A673 (cell line): Measurements from ENCODE around the gene SLC26A2. TPM values are rescaled to one million over a fixed set of nuclear protein-coding genes. Genes with fewer than 3 reads are reported as not detected.

ENCODE experiments used
- BruUV-seq: library from RNA; stranded (reverse); fragments of 400-500 nt; replicated peaks from 2 replicates; lab custom pipeline; 2021; lab: Mats Ljungman, UMichigan
- CTCF ChIA-PET: fragments of 300-600 bp; sonication (Branson Sonifier 250); formaldehyde crosslinking; loops from one replicate; lab custom pipeline; 2022; ENCODE audit warnings: antibody characterized with exemption; lab: Charles Lee
- POLR2A ChIA-PET: fragments of 300-600 bp; sonication (Branson Sonifier 250); formaldehyde crosslinking; loops from one replicate; lab custom pipeline; 2022; ENCODE audit warnings: antibody characterized with exemption; ENCODE audit not compliant: low non-redundant PET; lab: Charles Lee
- DNase-seq: peaks from one replicate; pipeline ENCODE4 v3.0.0-alpha.2; 2015; ENCODE audit warnings: low spot score
- H3K27ac ChIP-seq: fragments of 200-600 bp; sonication (generic); 2 replicates; pipeline ENCODE4 v1.5.1; 2016; ENCODE audit warnings: mixed run types, low read depth, mild to moderate bottlenecking, mixed read lengths, antibody characterized with exemption, low read length; ENCODE audit not compliant: poor library complexity, severe bottlenecking
- H3K27me3 ChIP-seq: fragments of 200-600 bp; sonication (generic); replicated peaks from 2 replicates; pipeline ENCODE4 v1.6.1; 2017; ENCODE audit warnings: mixed run types, low read depth, mild to moderate bottlenecking, mixed read lengths, antibody characterized with exemption, low read length; ENCODE audit not compliant: insufficient read depth, poor library complexity
- H3K36me3 ChIP-seq: fragments of 200-600 bp; sonication (generic); 2 replicates; pipeline ENCODE4 v1.6.1; 2016; ENCODE audit warnings: mixed run types, mild to moderate bottlenecking, mixed read lengths, antibody characterized with exemption, low read length; ENCODE audit not compliant: insufficient read depth, poor library complexity, severe bottlenecking
- H3K4me1 ChIP-seq: fragments of 200-600 bp; sonication (generic); 2 replicates; pipeline ENCODE4 v1.6.1; 2017; ENCODE audit warnings: mixed run types, mild to moderate bottlenecking, mixed read lengths, antibody characterized with exemption, low read length; ENCODE audit not compliant: insufficient read depth, poor library complexity, severe bottlenecking
- H3K4me3 ChIP-seq: fragments of 200-600 bp; sonication (generic); 2 replicates; pipeline ENCODE4 v1.5.1; 2016; ENCODE audit warnings: low read depth, mixed run types, mild to moderate bottlenecking, mixed read lengths, low read length; ENCODE audit not compliant: poor library complexity, severe bottlenecking
- H3K9me3 ChIP-seq: fragments of 200-600 bp; sonication (generic); 2 replicates; pipeline ENCODE4 v1.6.1; 2016; ENCODE audit warnings: mixed run types, low read depth, mild to moderate bottlenecking, mixed read lengths, antibody characterized with exemption, low read length; ENCODE audit not compliant: poor library complexity, severe bottlenecking
- EZH2 ChIP-seq: fragments of 200-600 bp; sonication (generic); IDR thresholded peaks from 2 replicates; pipeline ENCODE4 v1.6.1; 2017; ENCODE audit warnings: borderline replicate concordance, low read depth, mild to moderate bottlenecking, mixed read lengths, antibody characterized with exemption, low read length; ENCODE audit not compliant: poor library complexity, severe bottlenecking
- intact Hi-C: fragments of 100-400 bp; cut with micrococcal nuclease; formaldehyde crosslinking; loops from one replicate; pipeline ENCODE4 v1.10.0; 2022; ENCODE audit not compliant: unreplicated experiment
- total RNA-seq: library from RNA; stranded (reverse); gene quantifications from 2 replicates; pipeline ENCODE4 v1.2.3, GENCODE V29; 2021
- TF ChIP-seq, protein P1 (sequence below): fragments of 300-800, 200-600 bp; sonication (generic); conservative IDR thresholded peaks from 2 replicates; pipeline ENCODE4 v1.5.1; 2017; ENCODE audit warnings: low read depth, mild to moderate bottlenecking, antibody characterized with exemption, low read length, moderate library complexity, mixed read lengths

SLC26A2 gene
- total RNA-seq, 1 experiment from 2014 or later = 83.0 TPM

DNA sequence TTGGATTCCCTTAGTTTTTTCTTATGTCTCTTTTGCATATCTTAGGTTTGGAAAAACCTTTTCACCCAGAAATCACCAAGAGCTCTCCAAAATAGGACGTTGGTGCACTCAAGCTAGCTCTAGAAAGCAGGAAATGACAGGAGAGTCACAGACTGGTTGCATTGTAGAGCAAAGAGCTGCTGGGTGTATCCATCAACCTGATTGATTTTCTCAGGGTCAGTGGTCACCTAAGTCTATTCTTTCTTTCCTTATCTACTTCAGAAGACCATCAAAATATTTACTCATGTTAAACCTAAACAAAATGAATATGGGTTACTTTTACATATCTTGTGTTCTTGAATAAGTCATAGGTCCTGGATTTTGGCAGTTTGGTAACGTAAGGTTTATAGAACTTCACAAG, 14.9 kb downstream of the SLC26A2 start:
- BruUV-seq = no TSS peak
- TF ChIP-seq, protein P1, sequence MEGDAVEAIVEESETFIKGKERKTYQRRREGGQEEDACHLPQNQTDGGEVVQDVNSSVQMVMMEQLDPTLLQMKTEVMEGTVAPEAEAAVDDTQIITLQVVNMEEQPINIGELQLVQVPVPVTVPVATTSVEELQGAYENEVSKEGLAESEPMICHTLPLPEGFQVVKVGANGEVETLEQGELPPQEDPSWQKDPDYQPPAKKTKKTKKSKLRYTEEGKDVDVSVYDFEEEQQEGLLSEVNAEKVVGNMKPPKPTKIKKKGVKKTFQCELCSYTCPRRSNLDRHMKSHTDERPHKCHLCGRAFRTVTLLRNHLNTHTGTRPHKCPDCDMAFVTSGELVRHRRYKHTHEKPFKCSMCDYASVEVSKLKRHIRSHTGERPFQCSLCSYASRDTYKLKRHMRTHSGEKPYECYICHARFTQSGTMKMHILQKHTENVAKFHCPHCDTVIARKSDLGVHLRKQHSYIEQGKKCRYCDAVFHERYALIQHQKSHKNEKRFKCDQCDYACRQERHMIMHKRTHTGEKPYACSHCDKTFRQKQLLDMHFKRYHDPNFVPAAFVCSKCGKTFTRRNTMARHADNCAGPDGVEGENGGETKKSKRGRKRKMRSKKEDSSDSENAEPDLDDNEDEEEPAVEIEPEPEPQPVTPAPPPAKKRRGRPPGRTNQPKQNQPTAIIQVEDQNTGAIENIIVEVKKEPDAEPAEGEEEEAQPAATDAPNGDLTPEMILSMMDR = no peak
- DNase-seq = no peak
- Histone ChIP-seq H3K27ac (no peak overlapping the region), H3K9me3 (no peaks in the 10 kb centered on the region), H3K36me3 (peaks cover 80% of the 10 kb centered on the region), H3K27me3 (no peaks in the 10 kb centered on the region), H3K4me3 (no peak overlapping the region), H3K4me1 (peaks cover 5% of the 10 kb centered on the region)
- intact Hi-C loops = no loop called here
- POLR2A ChIA-PET = no interaction called here
- CTCF ChIA-PET = no interaction called here

DNA sequence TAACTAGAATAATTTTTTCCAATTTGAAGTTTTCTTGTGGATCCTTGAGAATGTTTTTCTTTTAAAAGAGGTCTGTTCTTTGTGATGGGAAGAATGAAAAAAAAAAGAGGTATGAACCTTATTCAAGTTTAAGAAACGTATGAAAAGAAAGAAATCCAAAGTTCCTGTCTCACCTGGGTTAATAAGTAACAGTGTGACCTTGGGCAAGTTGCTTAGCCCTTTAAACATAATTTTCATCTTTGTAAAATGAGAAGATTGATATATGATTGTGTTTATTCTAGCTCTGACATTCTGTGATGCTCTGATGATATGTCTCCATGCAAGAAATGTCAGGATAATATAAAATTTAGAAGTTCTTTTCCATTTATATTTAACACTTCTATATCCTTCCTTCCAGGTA, 19.3 kb downstream of the SLC26A2 start:
- Histone ChIP-seq H3K27ac (no peak overlapping the region), H3K36me3 (peaks cover 95% of the 10 kb centered on the region), H3K4me3 (no peak overlapping the region), H3K4me1 (peaks cover 5% of the 10 kb centered on the region), H3K27me3 (no peaks in the 10 kb centered on the region), H3K9me3 (no peaks in the 10 kb centered on the region)
- BruUV-seq = no TSS peak
- POLR2A ChIA-PET = no interaction called here
- CTCF ChIA-PET = interaction anchor here (1.3 kb wide), 1 partner anchor 11 kb away, joined by 5 read pairs; no protein-coding TSS in a partner anchor
- intact Hi-C loops = no loop called here
- TF ChIP-seq EZH2 = no peak
- no peak for DNase-seq

DNA sequence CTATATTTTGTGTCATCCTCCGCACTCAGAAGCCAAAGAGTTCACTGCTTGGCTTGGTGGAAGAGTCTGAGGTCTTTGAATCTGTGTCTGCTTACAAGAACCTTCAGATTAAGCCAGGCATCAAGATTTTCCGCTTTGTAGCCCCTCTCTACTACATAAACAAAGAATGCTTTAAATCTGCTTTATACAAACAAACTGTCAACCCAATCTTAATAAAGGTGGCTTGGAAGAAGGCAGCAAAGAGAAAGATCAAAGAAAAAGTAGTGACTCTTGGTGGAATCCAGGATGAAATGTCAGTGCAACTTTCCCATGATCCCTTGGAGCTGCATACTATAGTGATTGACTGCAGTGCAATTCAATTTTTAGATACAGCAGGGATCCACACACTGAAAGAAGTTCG, 20.6 kb downstream of the SLC26A2 start:
- Histone ChIP-seq H3K4me1 (no peaks in the 10 kb centered on the region), H3K27me3 (no peaks in the 10 kb centered on the region), H3K27ac (peak overlapping the region; percentile 17), H3K9me3 (no peaks in the 10 kb centered on the region), H3K4me3 (no peak overlapping the region), H3K36me3 (peaks cover 96% of the 10 kb centered on the region)
- POLR2A ChIA-PET = no interaction called here
- intact Hi-C loops = no loop called here
- TF ChIP-seq, protein P1 = no peak
- no peak for TF ChIP-seq EZH2
- no TSS peak for BruUV-seq
- no peak for DNase-seq
- CTCF ChIA-PET = no interaction called here

DNA sequence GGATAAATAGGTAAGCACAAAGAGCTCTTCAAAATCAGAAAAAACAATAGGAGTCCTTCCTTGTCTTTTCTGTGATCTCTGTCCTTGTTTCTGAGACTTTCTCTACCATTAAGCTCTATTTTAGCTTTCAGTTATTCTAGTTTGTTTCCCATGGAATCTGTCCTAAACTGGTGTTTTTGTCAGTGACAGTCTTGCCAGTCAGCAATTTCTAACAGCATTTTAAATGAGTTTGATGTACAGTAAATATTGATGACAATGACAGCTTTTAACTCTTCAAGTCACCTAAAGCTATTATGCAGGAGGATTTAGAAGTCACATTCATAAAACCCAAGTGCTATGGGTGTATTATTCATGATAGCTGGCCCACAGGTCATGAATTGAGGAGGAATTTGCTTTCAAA, 21.9 kb downstream of the SLC26A2 start:
- Histone ChIP-seq H3K4me1 (peaks cover 8% of the 10 kb centered on the region), H3K27ac (peak overlapping the region; percentile 17), H3K36me3 (peaks cover 91% of the 10 kb centered on the region), H3K4me3 (no peak overlapping the region), H3K27me3 (no peaks in the 10 kb centered on the region), H3K9me3 (no peaks in the 10 kb centered on the region)
- TF ChIP-seq, protein P1 = no peak
- no peak for TF ChIP-seq EZH2
- POLR2A ChIA-PET = no interaction called here
- no peak for DNase-seq
- CTCF ChIA-PET = no interaction called here
- intact Hi-C loops = no loop called here
- no TSS peak for BruUV-seq
